Suppressor macrophage (primary cell): ENCODE results near the gene TMEM106B.

Experiments used
- DNase-seq, 4 experiments: peaks; one replicate each; pipeline ENCODE4 v3.0.0-alpha.2; 2020 to 2022

The TMEM106B gene

DNA sequence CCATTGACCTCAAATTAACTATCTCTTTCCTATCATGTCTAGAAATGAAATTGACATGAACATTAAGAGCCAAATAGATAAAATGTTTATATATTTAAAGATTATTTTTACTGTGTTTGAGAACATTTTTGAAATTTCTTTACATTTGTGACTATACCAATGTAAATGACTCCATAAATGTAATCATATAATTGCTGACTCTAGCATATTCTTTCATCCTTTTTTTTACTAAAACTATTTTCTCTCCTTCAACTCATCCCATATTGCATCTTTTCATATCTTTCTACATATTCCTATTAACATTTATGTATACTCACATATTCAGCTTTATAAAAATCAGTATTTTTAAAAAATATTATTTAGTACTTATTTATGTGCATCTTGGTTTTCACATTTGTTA is 16.9 kb downstream of the TMEM106B start:
- no peak for DNase-seq

DNA sequence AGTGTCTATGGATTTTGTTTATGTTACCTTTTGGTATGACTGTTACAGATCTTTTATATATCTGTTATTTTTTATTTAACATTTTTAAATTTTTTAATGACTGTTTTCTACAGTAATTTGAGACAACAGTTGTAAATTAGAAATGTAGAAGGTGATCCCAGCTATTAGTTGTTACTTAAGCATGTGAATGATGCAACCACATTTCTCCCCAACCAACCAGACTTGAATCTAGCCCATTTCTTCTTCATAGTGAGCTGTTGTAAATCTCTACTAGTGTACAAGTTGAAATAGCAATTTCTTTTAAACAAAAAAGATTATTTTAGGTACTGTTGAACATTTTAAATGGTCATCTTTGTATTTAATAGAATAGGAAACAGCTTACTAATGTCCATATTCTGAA is 18.0 kb downstream of the TMEM106B start:
- no peak for DNase-seq

DNA sequence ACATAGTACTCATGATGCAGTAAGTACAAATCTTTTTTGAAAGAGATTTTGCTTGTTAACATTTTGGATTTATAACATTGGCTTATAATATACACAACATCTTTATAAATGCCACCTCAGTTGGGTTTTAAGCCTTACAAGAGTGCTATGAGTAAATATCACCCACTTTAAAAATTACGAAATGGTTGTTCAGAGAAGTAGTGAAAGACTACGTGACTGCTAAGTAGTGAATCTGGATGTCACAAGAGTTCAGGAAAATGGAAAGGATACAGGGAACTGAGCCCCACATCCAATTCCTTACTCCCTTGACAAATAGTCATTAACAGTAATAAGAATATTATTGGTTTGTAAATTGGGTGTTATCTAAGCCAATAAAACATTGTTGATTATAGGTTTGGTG is 20.0 kb downstream of the TMEM106B start:
- no peak for DNase-seq

DNA sequence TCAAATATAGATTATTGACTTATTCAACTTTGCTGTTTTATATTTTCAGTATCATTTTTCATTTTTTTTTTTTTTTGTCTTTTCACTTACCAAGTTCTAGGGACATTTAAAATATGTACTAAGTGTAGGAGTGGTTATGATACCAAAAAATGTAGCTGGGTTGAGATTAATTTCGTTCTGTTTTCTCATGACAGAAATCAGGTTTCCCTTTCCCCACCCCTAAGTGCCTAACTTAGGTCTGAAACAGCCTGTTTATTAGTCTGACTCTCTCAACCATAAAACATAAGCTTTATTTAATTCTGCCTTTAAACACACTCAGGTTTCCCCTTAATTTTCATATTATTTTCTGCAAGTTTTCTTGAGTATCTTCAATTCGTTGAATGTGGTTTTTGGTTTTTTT is 22.1 kb downstream of the TMEM106B start:
- DNase-seq = no peak

DNA sequence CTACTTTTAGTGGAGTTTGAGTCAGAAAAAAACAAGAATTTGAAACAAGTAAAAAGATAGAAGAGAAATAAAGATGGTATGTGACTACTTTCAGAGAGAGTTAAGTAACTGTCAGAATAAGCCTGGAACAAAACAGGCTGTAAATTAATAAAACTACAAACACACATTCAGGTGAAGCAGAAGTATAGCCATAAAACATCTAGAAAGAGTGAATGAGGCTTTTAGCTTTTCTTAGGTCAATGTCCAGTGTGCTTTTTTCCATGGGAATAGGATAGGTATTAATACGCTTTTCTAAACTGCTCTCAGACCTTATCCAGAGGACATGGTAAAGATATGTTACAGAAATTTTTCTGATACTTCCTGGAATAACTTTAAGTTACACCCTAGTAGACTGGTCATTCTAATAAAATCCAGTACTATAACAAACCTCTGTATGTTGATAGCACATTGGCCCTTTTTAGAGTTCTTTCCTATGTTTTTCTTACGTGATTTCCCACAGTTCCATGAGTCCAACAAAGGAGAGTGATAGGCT is 23.3 kb downstream of the TMEM106B start:
- no peak for DNase-seq

DNA sequence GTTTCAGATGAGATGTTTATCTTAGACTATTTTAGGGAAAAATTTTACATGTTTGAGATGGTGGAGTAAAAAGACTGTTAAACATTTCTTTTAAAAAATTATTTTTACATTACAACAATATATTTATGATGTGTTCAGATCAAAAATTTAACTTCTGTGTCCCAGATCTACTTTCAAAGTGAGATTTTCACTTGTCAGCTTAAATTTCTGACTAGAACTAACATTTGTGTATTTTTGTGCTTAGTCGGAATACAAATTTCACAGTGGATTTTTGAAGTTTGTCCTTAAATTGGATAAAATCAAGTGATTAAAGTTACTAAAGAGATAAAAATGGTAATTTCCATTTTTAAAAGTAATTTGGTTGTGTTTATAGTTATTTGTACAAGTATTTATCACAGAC is 24.9 kb downstream of the TMEM106B start:
- no peak for DNase-seq

DNA sequence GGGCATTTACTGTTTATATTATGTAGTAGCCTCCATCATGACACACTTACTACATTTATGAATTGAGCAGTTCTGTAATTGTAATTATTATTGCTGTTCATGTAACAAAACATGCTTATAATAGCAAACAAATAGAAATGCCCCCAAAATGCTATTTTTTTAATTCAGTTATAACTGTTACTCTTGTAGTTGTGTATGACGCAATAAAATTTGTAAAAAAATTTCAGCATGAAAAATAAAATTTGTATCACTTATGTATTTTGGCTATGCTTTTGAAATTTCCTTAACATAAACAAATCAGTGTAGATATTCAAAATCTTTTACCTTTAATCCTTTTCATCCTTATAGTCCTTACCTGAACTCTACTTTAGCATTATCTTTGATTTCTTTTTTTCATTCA is 25.9 kb downstream of the TMEM106B start:
- no peak for DNase-seq

DNA sequence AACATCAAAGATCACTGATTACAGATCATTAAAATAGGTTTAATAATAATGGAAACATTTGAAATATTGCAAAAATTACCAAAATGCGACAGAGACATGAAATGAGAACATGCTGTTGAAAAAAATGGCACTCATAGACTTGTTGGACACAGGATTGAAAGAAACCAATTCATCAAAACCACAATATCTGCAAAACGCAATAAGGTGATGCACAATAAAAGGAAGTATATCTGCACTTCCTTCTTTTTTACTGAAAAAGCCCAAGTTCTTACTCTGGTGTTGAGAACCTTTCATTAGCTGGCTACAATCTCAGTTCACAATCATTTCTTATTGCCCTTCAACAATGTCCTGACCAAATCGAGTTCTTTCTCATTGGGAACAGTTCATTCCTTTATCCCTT is 28.7 kb downstream of the TMEM106B start:
- DNase-seq = peak in 2 of 4 experiments; percentile 2 to 12

DNA sequence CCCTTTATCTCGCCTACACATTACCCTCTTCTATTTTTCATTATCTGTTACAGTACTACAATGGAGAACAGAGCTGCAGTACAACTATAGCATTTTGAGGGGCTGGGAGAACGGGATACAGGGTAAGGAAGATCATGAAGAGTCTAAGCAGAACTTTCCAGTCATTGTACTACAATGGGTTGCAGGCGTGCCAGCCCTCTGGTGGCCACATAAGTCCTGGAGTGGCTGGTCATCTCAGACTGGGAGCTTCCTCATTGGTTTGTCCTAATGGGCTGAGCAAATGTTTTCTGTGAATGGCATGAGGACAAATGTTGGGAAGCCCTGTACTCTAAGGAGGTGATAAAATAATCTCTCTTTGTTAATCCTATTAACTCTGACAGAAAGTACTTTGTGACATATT is 33.0 kb downstream of the TMEM106B start:
- DNase-seq = peak; percentile 27 to 56 (median 44)

DNA sequence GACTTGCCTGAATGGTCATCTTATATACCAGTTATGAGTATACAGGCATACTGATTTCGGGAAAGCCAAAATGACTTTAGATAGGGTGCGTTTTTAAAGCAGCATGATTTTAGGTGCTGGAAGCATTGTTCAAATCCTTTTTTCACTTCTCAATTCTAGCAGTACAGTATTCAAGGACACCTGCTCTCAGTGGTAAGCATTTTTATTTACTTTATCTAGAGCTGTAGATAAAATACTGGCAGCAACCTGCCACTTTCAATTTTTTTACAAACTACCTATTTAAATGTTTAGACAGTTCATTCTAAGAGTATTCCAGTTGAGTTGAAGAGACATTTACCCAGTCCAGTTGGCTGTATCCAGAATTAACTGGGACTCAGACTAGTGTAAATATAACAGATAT is 33.6 kb downstream of the TMEM106B start:
- DNase-seq = no peak

DNA sequence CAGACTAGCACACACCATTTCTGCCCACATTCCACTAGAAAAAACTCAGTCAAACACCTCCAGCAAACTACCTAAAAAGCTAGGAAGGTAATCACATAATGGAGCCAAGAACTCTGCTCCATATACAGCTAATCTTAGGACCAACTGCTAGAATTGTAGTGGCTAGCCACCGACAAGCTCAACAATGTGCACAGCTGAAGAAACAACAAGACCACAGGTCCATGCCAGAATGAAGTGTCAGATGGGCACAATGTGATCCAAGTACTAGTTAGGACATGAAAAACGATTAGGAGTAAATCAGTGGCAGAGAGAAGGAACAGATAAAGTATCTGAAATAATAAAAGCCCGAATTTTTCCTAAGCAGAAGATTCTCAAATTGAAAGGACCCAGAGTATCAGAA is 38.6 kb downstream of the TMEM106B start:
- no peak for DNase-seq

DNA sequence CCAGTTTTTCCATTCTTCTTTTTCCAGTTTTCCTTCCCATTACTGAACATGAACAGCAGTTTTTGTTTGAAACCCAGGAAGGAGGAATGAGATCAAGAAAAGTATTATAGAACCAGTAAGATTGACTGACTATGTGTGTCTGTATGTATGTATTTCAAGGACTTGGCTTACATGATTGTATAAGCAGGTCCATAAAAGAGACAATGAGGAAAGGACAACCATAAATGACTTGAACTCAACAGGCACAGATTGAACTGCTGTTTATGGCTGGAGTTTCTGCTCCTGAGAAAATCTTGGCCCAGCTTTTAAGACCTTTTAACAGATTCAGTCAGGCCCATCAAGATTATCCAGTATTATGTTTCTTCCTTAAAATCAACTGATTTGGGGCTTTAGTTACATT is 39.1 kb downstream of the TMEM106B start:
- DNase-seq = no peak

DNA sequence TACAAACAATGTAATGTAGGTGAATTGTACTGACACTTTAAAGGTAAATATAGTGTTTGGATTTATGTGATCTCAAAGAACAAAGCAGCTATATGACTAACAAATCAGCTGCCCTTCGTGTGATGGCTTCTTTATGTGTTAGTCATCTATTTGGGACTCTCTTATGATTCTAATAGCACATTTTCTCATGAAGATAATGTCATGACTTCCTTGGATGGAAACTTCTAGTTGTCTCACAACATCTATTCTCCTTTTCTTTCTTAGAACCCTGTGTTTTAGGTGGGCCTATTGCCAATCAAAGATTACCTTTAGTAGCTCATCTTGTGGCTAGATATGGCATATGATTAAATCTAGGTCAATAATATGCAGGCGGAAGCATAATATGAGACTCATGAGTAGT is 45.0 kb downstream of the TMEM106B start:
- peak in 2 of 4 experiments; percentile 7 to 9 for DNase-seq

DNA sequence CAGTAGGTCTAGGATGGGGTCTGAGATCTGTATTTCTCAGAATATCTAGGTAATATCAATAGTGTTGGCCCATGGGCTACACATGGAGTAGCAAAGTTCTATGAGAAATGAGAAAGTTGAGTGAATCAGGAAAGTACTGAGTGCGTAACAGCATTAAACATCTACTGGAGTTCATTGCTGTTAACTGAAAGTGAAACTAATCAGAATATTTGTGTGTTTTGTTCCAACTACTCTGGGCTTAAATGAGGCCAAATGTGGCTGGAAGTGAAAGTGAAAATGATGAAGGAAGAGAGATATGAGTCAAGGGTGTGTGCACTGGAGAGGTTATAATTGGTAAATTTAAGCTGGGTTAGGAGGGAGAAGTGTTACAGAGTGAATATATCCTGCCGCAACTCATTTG is 46.5 kb downstream of the TMEM106B start:
- DNase-seq = peak in 3 of 4 experiments; percentile 10 to 59 (median 56)

DNA sequence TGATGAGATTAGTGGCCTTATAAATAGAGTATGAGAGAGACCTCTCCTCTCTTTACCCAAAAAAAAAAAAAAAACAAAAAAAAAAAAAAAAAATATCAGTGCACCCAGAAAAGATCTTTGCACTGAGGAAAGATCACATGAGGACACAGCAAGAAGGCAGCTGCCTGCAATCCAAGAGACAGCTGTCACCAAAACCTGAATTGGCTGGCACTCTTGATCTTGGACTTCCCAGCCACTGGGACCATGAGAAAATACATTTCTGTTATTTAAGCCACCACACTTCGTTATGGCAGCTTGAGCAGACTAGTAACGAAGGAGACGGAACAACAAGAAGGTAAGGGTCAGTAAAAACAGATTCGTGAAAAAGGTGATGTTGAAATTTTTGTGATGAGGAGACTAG is 47.0 kb downstream of the TMEM106B start:
- no peak for DNase-seq

DNA sequence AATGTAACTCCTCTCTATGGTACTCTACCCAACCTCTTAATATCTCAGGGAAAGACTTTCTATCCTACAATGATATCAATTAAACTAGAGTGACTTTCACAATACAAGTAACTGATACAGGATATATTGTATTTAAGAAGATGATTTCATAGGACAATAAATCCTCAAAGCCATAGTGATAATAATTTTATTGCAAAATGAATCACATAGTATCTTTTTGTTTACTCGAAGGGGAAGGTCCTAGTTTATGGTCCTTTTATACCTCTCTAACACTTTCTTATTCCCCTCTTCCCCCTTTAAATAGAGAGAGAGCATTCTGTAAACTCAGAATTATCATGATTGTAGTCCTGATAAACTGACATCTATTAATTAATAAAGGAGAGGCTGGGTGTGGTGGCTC is 56.4 kb downstream of the TMEM106B start:
- no peak for DNase-seq

DNA sequence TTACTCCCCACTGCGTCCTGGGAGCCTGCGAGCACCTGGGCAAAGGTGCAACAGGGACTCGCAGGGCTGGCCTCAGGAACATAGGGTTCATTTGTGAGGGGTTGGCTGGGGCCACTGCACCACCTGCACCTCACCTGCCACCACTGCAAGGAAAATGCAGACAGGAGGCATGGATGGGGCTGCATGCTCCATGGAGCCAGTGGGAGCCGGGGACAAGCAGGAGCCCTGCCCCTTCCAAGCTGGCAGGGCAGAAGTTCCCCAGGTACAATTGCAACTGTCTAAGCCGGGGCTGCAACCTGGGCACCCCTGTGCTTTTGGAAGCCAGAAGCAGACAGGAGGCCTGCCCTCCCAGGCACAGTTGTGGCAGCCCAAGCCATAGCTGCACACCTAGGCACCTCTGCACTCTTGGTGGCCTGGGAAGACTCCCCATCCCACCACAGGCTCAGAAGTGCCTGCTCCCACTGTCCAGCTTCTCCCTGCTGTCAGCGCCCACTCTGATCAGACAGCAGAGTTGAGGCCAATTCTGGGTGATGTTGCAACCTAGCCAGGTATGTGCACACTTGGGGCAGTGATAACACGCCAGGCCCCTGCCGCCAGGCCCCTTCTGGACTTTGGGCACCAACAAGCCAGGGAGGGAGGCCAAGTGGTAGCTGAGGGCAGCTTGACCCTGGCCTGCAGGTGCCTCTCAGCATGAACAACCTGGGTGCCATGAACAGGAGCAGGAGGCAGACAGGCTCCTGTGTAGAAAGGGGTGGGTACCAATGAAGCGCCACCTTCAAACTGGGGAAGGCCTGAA is 58.2 kb downstream of the TMEM106B start:
- no peak for DNase-seq

DNA sequence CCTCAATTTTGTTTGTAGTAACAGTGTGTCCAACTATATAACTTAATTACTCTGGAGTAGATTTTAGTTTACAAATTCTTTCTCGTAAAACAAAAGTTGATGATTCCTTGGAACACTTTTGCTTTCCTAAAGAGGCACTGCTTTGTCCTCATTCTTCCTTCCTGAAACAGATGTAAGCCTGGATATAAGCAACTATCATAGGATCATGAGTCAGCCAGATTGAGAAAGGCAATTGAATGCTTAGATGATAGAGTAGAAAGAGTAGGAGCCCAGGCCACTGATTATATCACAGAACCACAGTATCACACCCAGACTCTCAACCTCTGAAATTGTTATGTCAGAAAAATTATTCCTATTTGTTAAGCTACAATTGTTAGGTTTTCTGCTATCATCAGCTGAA is 69.9 kb downstream of the TMEM106B start:
- DNase-seq = peak; percentile 15 to 60 (median 36)

DNA sequence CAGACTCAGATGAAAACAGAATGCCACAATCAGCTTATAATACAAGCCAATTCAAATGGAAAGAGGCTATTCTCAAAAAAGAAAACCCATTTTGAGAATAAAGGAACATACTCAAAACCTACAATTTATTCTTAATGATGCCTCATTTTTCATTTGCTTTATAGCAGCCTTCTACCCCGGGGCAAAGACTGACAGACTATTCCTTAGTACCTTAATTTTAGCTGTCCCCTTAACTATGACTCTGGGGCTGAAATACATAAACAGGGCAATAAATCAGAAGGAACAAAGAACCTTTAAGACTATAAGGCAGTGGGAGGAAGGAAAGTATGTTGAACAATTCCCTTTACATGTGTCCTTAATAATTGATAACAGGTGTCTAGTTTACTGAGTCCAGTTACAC is 76.8 kb downstream of the TMEM106B start:
- DNase-seq = no peak

DNA sequence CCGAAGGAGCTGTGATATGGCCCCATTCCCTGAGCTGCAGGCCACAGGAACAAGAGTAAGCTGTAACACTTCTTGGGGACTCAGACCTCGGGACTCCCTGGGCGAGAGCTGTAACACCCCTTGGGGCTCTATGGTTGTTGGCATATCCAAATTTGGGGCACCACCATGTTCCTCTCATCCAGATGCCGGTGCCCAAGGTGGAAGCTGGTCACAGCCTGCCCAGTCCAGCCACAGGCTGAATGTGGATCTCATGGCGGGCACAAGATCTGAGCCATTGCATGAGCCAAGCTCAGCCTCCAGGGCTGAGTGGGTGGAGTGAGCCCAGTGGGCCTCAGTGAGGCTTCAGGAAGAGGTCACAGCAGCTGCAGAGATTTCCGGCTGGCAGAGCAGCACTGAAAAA is 78.9 kb downstream of the TMEM106B start:
- DNase-seq = no peak

DNA sequence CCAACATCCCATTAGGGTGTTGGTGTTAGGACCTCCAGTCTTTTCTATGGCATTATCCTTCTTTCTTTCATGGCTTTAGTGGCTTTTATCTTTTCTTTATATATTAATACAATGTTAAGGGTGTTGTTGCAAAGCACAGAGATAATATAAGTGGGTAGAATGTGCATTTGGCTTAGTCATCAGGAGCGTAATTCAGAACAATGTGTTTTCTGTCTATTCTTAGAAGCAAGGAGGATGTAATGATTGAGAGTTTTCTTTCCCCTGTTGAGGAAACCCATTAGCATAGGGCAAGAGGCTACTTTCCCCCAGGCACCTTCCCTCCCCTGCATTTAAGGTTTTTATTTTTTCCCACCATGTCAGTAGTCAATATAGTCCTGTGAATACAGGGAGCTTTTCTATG is 79.7 kb downstream of the TMEM106B start:
- DNase-seq = no peak

DNA sequence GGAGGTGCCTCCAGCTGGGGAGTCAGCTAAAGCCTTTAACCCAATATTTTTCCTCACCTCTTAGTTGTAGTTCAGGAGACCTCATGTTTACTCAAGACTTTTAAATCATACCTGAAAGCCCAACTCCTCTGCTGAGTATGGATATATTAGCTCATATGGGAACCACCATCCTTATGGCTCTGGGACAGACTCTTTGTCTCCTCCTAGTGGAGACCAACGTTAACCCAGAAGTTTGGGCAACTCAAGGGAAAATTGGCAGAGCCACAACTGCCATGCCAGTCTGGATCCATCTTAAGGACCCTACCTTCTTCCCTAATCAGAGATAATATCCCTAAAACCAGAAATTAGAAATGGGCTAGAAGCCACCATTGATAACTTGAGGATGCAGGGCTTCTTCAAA is 80.8 kb downstream of the TMEM106B start:
- peak in 3 of 4 experiments; percentile 6 to 9 (median 8) for DNase-seq
